Activated CD4-positive, alpha-beta T cell treated with anti-CD3 and anti-CD28 coated beads, Interleukin-2, amount 50 U/mL, for 16 hours (primary cell): ENCODE results near the gene USP28.

Experiments
- DNase-seq: peaks from one replicate; pipeline ENCODE4 v3.0.0-alpha.2; 2020

The USP28 gene

DNA sequence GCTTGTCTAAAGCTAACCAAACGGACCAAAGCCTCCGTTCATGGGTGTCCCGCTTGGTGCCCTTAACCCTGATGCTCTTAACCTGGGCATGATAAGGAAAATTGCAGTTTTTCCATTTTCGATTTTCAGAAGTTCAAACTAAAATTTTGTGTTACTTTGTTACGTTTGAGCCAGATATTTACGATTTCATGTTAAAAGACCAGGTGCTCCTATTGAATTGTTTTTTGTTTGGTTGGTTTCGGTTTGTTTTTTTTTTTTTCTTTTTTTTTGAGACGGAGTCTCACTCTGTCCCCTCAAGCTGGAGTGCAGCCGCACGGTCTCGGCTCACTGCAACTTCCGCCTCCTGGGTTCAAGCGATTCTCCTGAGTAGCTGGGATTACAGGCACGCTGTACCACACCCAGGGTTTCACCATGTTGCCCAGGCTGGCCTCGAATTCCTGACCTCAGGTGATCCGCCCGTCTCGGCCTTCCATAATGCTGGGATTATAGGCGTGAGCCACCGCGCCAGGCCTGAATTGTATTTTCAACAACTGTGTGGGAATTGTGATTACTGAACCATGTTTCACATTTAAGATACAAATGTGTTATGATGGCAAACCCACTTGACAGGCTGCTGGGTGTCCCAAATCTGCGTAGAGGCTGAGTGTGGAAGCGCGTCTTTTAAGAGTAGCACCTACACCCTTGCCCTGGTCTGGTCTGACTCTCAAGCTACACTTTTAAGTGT is 864 bp upstream of the USP28 start:
- DNase-seq = no peak

DNA sequence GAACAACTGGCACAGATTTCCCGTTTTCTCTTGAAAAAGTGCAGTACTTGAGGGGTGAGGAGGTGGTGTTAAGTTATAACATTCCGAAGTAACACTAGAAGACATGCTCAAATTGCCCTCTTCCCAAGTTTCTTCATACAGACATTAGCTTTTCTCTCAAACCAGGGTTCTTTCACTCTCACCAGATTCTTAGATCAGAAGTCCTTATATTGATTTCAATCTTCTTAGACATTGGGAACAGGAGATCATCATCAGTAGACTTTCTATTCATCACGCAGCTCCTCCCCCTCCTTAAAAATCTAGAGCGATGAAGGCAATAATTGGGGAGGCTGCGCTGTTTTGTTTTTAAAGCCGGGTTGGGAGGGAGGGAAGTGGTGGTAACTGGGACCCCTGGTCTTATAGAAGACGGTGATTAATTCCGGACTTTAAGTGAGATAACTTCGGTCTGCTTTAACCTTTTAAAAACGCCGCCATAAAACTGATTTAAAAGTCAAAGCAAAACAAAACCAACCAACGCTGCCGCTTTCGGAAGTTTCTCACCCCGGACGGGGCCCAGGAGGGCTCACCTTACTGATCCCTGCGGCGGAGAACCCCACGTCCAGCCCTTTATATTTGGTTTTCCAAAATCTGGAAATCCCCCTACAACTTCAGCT is 665 bp downstream of the USP28 start:
- peak; percentile 24 for DNase-seq

DNA sequence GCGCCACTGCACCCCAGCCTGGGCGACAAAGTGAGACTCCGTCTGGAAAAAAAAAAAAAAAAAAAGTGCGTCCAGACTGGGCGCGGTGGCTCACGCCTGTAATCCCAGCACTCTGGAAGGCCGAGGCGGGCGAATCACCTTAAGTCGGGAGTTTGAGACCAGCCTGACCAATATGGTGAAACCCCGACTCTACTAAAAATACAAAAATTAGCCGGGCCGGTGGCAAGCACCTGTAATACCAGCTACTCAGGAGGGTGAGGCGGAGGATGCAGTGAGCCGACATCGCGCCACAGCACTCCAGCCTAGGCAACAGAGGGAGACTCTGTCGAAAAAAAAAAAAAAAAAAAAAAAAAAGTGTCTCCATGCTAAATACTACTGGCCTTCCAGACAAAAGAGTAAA is 1.3 kb downstream of the USP28 start:
- DNase-seq = no peak

DNA sequence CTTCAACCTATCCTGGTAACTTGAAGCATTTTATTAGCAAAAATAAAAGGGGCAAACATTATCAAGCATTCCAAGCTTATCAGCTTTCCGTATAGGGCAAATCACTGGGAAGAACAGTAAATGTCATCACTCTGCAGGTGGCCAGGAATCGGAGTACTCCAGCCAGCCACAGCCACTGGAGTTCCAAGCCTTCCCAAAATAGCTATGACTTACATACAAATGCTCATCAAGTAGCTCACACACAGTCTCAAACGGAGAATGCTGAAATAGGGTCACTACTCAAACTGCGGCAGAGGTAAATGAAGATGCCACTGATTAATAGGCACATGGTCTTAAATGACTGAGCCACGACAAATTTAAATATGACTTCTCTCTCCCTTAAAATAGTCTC is 2.1 kb downstream of the USP28 start:
- no peak for DNase-seq

DNA sequence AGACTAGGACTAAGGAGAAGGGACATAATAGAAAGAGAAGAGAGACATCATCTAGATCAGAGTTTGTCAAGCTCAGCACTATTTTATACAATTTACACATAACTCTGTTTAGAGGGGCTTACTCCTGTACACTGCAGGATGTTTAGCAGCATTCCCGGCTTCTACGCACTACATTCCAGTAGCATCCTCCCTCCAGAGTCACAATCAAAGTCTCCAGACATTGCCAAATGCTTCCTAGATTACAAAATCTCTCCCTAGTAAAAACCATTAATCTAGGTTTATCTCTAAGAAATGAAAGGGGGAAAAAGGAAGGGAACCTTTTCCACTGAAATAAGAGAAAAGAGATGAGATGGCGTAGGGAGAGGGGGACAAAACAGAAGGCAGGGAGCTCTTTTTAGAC is 4.0 kb downstream of the USP28 start:
- DNase-seq = no peak

DNA sequence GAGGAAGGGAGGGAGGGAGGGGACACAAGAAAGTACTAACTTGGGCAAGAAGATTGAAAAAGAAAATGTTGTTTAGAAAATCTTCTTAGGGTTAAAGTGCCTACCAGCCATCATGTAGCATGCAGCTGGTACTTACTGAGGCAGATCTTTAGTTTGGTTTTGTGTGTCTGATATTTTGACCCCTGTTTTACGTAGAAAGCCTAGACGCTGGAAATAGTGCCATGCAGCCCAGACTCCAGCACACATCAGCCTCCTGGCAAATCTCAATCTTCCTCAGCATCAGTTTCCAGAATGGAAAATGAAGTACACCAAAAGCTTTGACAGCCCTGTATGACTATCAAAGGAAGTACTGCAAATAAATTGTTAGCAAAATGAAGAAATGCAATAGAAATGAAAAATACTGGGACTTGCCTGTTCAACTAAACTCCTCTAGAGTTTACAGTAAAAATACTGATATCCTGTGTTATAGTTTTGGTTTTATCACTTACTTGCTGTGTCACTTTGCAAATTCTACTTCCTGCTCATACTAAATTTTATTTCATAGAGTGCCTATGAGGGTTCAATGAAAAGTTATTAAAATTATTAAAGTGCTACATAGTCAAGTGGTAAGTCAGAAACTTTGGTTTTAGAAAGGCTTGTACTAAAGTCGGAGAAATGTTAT is 7.4 kb downstream of the USP28 start:
- DNase-seq = no peak

DNA sequence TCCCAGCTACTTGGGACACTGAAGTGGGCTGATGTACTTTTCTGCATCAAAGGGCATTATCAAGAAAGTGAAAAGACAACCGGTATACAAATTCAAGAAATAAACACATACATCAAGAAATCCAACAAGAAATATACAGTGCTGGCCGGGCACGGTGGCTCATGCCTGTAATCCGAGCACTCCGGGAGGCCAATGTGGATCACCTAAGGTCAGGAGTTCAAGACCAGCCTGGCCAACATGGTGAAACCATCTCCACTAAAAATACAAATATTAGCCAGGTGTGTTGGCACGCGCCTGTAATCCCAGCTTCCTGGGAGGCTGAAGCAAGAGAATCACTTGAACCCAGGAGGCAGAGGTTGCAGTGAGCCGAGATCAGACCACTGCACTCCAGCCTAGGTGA is 9.5 kb downstream of the USP28 start:
- DNase-seq = no peak

DNA sequence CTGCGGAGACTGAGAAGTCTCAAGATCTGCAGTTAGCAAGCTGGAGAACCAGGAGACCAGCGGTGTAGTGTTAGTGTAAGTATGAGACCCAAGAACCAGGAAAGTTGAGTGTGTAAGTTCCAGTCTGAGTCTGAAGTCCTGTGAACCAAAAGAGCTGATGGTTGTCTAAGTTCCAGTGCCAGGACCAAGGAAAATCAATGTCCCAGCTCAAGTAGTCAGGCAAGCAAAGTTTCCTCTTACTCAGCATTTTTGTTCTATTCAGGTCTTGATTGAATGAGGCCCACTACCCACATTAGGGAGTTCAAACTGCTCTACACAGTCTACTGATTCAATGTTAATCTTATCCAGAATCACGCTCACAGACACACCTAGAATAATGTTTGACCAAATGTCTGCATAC is 11.0 kb downstream of the USP28 start:
- no peak for DNase-seq

DNA sequence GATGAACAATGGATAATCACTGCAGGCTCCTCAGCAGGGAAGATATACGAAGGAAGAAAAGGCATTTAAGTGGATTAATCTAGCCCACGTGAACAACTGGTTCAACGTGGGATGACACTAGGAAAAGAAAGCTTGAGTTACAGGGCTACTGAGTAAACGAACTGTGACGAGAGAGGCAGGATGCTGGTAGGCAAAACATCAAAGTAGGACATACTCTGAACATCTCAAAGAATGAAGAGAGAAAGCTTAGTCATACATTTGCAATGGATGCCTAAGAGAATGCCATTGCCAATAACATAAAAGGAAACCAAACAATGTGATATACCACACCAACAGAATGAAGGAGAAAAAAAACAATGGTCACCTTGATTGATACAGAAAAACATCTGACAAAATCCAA is 12.9 kb downstream of the USP28 start:
- peak; percentile 6 for DNase-seq

DNA sequence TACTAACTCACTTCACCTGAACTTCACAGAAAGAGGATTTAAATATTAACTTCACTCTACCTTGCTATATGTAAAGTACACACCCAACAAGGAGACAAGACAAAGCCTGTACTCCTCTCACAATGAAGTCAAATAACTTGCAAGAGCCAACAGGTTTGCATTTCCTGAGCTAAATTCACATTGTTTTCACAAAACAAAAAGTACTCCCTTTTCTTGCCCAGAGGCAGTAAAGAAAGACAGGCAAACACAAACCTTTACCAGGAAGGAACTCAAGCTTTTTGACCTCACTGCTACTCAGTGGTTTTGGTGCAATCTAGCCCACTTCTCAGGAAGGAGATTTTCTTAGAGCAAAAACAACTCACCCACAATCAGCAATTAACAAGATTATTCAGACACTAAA is 15.7 kb downstream of the USP28 start:
- DNase-seq = no peak

DNA sequence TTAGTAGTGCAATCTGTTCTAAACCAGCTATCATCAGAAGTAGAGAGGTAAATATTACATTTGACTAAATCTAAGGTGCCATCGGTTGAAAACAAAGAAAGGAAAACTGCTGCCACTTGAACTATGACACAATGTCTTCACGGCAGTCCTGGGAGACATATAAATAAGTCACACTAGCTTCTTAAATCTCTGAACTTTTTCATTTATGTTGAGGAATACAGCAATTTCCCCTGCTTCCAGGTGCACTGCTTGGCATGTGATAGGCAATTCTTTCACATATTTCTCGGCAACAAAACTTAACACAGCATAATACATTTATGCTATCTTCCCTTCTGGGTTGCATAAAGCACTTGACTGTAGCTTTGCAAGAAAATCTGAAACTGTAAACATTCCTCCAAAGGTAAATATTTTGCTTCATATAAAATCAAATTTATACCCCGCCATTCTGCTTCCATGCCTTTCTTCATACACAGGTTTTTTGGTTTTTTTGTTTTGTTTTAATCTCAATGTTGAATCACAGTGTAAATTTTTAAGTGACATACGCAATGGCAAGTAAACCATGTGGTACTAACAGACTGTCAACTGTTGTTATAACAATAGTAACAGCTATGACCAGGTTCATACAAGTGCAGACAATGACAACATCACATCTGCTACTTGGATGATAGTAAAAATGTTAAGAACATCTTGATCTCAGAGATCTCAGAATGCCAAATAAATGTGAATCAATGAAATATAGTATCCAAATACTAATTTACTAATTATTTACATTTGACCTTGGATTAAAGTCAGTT is 18.2 kb downstream of the USP28 start:
- no peak for DNase-seq

DNA sequence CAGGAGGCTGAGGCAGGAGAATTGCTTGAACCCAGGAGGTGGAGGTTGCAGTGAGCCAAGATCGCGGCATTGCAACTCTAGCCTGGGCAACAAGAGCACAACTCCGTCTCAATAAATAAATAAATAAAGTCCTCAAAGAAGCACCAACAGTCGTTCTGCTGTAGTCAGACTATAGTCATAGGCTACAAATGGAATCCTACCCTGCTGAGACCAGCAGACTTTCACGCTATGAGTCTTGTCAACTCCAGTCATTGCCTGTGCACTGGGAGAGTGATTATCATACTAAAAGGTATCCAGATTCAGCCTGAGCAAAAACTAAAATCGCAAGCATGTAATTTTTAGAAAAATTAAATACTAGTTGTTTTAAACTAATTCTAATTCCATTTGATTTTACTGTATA is 19.6 kb downstream of the USP28 start:
- DNase-seq = no peak

DNA sequence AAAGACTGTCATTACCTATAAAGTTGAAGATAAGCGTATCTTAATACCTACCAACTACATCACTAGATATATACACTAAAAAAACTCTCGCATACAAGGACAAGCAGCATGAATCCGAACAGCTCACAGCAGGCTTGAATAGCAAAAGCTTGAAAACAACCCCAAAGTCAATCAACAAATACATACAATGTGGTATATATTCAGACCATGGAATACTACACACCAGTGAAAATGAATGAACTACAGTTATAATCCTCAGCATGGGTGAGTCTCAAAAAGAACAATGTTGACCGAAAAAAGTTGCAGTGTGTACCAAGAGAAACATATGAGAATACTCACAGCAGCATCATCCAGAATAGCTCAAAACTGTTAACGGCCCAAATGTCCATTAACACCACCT is 25.2 kb downstream of the USP28 start:
- no peak for DNase-seq

DNA sequence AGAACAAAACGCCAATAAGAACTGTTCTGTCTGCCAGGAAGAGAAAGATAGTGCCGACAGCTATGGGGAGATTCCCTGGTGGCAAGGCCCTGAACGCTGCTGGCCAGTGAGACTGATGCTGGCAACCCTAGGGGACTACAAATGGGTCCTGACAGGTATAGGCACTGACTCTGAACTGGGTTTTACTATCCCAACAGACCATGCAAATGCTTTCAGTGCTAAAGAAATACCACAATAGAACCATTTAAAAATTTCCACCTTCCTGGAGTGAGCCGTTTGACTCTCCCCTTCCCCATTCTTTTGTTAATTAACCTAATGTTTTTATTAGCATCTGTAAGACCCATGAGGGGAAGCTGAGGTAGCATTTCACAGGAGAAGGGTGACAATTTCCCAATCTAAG is 25.7 kb downstream of the USP28 start:
- DNase-seq = no peak

DNA sequence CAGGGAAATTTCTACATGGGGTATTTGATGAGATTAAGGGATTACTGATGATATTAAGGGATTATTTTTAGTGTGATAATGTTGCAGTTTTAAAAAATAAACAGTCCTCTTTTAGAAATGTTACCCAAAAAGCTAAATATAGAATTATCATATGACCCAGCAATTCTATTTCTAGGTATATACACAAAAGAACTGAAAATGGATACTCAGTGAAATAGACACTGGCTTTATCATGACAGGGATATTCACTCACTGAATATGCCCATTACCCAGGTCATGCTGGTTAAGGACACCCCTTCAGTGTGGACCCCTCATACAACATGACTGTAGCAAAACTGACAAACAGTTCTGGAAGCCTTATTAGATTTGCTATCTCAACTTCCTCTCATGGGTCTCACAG is 27.8 kb downstream of the USP28 start:
- DNase-seq = no peak

DNA sequence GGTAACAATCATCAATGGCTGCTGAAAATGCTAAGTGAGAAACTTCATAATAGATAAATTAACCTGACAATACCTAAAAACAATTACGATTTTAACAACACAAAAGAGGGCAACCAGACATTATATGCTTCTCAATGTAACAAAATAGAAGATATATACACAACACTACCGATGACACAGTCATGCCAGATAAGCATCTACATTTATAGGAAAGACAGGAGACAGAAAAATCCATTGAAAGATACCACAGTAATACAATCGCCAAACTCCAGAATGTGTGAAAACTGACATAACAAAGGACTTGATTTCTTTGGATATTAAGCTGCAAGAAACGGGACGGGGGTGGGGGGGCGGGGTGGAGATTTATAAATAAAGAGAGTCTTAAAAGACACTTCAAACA is 28.3 kb downstream of the USP28 start:
- DNase-seq = no peak

DNA sequence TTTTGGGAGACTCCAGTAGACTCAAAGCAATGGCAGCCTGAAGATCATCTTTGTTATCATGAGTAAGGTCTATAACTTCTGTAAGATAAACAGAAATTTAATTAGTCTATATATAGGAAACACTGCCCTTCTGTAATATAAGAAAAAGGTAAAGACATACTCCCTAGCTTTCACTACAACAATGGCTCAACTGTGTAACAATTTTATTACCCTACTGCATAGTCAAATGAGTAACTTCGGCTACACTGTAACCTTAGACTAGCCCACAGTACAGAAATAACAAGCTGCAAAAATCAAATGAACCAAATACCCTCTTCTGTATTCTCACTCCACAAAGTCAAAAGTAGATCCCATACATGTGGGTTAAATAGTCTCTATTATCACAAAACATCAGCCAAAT is 33.7 kb downstream of the USP28 start:
- DNase-seq = no peak

DNA sequence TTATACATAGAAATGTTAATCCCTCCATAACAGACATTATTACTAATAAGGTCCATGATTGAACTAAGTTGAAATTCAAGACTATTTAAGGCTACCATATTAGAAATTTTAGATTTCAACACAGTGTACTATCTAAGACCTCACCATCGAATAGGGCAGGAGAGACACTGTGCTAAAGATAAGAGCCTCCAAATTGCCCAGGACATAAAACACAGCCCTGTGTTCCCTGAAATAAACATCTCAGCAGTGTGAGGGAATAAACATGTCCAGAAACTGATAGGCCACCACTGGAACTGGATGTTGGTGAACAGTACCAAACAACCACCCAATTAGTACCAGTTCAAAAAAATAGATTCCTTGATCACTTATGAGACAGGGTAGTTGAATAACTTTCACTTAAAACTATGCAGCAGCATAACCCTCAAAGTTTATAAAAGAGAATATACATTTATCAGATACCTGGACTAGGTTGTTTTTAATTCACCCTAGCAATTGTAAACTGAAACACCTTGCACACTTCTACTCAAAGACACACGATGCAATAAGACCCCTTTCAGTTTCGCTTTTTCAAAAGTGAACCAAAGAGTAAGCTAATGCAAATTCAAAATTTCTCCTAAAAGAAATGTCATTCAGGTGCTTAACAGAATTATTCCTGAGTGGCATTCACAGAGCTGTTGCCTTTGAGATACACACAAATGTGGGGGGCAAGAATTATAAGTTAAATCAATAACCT is 34.3 kb downstream of the USP28 start:
- DNase-seq = no peak

DNA sequence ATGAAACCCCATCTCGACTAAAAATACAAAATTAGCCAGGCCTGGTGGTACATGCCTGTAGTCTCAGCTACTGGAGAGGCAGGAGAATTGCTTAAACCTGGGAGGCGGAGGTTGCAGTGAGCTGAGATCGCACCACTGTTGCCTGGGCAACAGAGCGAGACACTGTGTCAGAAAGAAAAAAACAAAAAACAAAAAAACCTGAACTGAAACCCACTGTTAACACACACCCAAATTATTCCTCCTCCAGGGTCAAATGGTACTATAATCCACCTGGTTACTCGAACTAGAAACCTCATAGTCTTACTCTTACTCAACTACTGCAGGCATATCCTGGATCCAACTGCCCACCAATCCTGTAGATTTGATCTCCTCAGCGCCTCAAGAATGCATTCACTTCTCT is 35.5 kb downstream of the USP28 start:
- no peak for DNase-seq

DNA sequence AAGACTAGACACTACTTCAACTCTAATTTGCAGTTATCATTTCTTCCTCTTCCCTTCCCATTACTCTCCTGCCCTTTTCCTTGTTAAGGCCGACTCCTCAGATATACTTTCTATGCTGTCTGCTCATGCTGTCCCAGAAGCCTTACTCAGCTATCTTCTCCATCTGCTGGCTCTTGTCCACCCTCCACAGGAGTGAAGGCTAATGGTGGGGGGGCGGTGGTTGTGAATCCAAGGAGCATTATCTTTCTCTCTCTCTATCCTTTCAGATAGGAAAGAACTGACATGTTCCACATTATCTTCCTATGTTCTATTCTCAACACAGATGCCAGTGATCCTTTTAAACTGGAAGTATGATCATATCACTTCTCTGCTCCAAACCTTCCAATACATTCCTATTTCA is 37.4 kb downstream of the USP28 start:
- no peak for DNase-seq

DNA sequence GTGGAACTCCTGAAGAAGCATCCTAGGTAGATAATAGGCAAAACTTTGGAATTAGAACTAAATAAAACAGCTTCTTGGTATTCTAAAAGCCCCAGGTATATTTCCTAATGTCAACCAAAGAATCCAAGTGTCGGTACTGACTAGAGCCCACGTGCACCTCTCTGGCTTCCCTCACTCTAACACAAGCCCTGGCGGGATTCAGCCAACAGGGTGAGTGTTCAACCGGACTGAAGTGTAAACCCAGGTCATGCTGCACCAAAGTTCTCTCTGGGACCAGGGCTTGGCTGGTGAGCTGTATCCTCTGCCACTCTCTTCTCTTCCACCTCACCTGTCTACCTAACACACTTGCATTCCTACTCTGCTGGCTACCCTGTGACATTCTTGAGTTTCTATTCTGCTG is 40.1 kb downstream of the USP28 start:
- no peak for DNase-seq

DNA sequence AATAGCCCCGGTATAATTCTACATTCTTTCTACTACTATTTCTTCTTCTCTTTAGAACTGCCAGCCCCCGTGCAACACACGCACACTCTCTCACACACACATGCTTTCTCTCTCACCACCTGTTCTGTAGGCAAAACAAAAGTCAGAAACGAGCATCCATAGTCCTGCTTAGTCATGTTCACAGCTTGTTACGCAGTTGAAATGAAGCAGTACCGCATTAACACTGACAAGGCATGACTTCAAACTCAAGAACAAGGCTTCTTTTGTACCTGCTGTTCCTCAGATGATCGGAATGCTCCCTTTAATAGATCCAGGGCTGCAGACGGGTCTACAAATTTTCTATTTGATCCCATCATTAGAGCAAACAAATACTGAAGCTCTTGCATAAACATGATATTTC is 42.2 kb downstream of the USP28 start:
- no peak for DNase-seq

DNA sequence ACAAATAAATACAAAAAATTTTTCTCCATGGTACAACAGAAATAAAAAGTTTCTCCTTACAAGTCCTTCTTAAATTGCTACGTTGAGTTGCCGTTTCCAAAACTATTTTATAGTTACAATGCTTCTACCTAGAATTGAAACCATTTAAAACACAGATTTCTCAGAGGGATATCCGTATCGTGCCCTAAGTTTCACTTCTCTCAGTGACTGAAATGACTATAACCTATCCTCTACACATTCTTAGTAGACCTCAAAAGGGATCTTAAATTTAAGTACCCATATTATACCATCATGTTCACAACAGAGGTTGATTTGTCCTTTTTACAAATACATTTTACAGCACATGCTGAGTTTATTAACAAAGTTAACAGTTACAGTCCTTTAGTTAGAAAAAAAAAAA is 44.1 kb downstream of the USP28 start:
- DNase-seq = peak; percentile 37
